Measurements from ENCODE around the gene ZMYND8. TPM values are rescaled to one million over a fixed set of nuclear protein-coding genes. Genes with fewer than 3 reads are reported as not detected.

Gene ZMYND8
- total RNA-seq, 1 donor from 2014 or later: 45.7 TPM

- peak; percentile 68 for DNase-seq
- Histone ChIP-seq H3K36me3 (peaks cover 40% of the 10 kb centered on the region), H3K27me3 (no peaks in the 10 kb centered on the region), H3K27ac (peak overlapping the region; percentile 61), H3K4me1 (peaks cover 27% of the 10 kb centered on the region), H3K9me3 (no peaks in the 10 kb centered on the region), H3K4me3 (no peak overlapping the region)
- TF ChIP-seq CTCF (IDR thresholded peaks at IDR 0.05): no peak
- peak; percentile 80 for ATAC-seq
- intact Hi-C loops (cut with DNase I): no loop called here
These were observed 97.5 kb downstream of the ZMYND8 start for GRCh38 chr20:47258745-47259695.

- ATAC-seq (no peak), DNase-seq (no peak)
- TF ChIP-seq CTCF (IDR thresholded peaks at IDR 0.05): no peak
- no peaks in the 10 kb centered on the region for H3K27me3 ChIP-seq
- no peak overlapping the region for H3K4me3 ChIP-seq
- H3K9me3 ChIP-seq: no peaks in the 10 kb centered on the region
- peaks cover 39% of the 10 kb centered on the region for H3K36me3 ChIP-seq
- intact Hi-C loops (cut with DNase I): no loop called here
- H3K27ac ChIP-seq: peak overlapping the region; percentile 61
- peaks cover 35% of the 10 kb centered on the region for H3K4me1 ChIP-seq
These were observed 98.7 kb downstream of the ZMYND8 start for GRCh38 chr20:47257771-47258170.

- intact Hi-C loops (cut with DNase I): no loop called here
These were observed 99.2 kb downstream of the ZMYND8 start for GRCh38 chr20:47257256-47257655.

GRCh38 chr20:47256668-47257236, 99.7 kb downstream of the ZMYND8 start:
- Histone ChIP-seq H3K4me1 (peaks cover 40% of the 10 kb centered on the region), H3K27ac (no peak overlapping the region), H3K4me3 (no peak overlapping the region), H3K9me3 (no peaks in the 10 kb centered on the region), H3K36me3 (peaks cover 31% of the 10 kb centered on the region), H3K27me3 (no peaks in the 10 kb centered on the region)
- intact Hi-C loops (cut with DNase I): no loop called here
- no peak for TF ChIP-seq CTCF (IDR thresholded peaks at IDR 0.05)
- DNase-seq (peak; percentile 3), ATAC-seq (no peak)

More at GRCh38 chr20:47257256-47257655, 99.2 kb downstream of the ZMYND8 start:
- Histone ChIP-seq H3K4me3 (no peak overlapping the region), H3K9me3 (no peaks in the 10 kb centered on the region), H3K36me3 (peaks cover 35% of the 10 kb centered on the region), H3K27me3 (no peaks in the 10 kb centered on the region), H3K27ac (no peak overlapping the region), H3K4me1 (peaks cover 40% of the 10 kb centered on the region)
- no peak for DNase-seq
- TF ChIP-seq CTCF (IDR thresholded peaks at IDR 0.05): no peak
- no peak for ATAC-seq

- H3K27ac ChIP-seq: no peak overlapping the region
- H3K4me1 ChIP-seq: peaks cover 34% of the 10 kb centered on the region
- no peaks in the 10 kb centered on the region for H3K9me3 ChIP-seq
- no peak for DNase-seq
- H3K4me3 ChIP-seq: no peak overlapping the region
- intact Hi-C loops (cut with DNase I): no loop called here
- no peak for ATAC-seq
- TF ChIP-seq CTCF (IDR thresholded peaks at IDR 0.05): no peak
- H3K27me3 ChIP-seq: no peaks in the 10 kb centered on the region
- peaks cover 25% of the 10 kb centered on the region for H3K36me3 ChIP-seq
These were observed 102.6 kb downstream of the ZMYND8 start for GRCh38 chr20:47253872-47254271.
